Osteocyte (in vitro differentiated cells): ENCODE data around the gene TRPC5OS. TPM values are rescaled to one million over a fixed set of nuclear protein-coding genes. Genes with fewer than 3 reads are reported as not detected.

Experiments used
- DNase-seq: peaks from one replicate; pipeline ENCODE4 v3.0.0; 2021; ENCODE audit warnings: mixed read lengths; ENCODE audit not compliant: unreplicated experiment; ENCODE audit errors: extremely low spot score
- H3K27ac Mint-ChIP-seq: one replicate; pipeline ENCODE4 v1.8.0; 2021; ENCODE audit warnings: mild to moderate bottlenecking, mixed read lengths; ENCODE audit not compliant: unreplicated experiment
- H3K27me3 Mint-ChIP-seq: one replicate; pipeline ENCODE4 v1.8.0; 2021; ENCODE audit warnings: mixed read lengths; ENCODE audit not compliant: unreplicated experiment
- H3K36me3 Mint-ChIP-seq: one replicate; pipeline ENCODE4 v1.8.0; 2021; ENCODE audit warnings: mixed read lengths; ENCODE audit not compliant: unreplicated experiment
- H3K4me1 Mint-ChIP-seq: one replicate; pipeline ENCODE4 v1.8.0; 2021; ENCODE audit warnings: mixed read lengths; ENCODE audit not compliant: unreplicated experiment
- H3K4me3 Mint-ChIP-seq: one replicate; pipeline ENCODE4 v1.8.0; 2021; ENCODE audit warnings: mild to moderate bottlenecking, moderate library complexity, mixed read lengths; ENCODE audit not compliant: unreplicated experiment
- H3K9me3 Mint-ChIP-seq: one replicate; pipeline ENCODE4 v1.8.0; 2021; ENCODE audit warnings: mixed read lengths; ENCODE audit not compliant: unreplicated experiment
- total RNA-seq: library from RNA; stranded (reverse); gene quantifications from 2 replicates; pipeline ENCODE4 v1.2.1, GENCODE V29; 2021
- TF ChIP-seq, protein P1 (sequence below): fragments of 200-600 bp; sonication (generic); IDR thresholded peaks from 2 replicates; pipeline ENCODE4 v1.5.0; 2021; ENCODE audit warnings: antibody characterized with exemption, mild to moderate bottlenecking, moderate library complexity

The TRPC5OS gene
- total RNA-seq, 1 donor from 2014 or later, result not detected

DNA sequence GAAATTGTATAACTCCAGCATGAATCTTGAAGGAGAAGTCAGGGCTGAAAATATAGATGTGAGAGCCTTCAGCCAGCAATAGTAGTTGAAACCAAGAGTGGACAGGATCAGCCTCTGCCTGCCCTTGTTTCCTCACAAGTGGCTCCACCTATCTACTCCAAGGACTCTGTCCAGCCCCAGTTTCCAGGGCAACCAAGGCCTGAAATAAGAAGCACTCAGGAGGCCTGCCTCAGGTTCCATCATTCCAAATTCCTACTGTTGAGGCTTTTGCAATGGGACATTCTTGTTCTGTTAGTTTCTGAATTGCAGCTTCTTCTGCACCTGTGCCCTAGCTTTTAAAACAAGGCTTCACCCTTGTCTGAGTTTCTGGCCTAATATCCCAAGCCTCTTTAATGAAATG lies 41.6 kb downstream of the TRPC5OS start:
- no peak for DNase-seq
- H3K36me3 Mint-ChIP-seq, result no peaks in the 10 kb centered on the region
- H3K4me1 Mint-ChIP-seq, result no peaks in the 10 kb centered on the region
- H3K27ac Mint-ChIP-seq, result no peak overlapping the region
- peaks cover 13% of the 10 kb centered on the region for H3K9me3 Mint-ChIP-seq
- TF ChIP-seq, protein P1, sequence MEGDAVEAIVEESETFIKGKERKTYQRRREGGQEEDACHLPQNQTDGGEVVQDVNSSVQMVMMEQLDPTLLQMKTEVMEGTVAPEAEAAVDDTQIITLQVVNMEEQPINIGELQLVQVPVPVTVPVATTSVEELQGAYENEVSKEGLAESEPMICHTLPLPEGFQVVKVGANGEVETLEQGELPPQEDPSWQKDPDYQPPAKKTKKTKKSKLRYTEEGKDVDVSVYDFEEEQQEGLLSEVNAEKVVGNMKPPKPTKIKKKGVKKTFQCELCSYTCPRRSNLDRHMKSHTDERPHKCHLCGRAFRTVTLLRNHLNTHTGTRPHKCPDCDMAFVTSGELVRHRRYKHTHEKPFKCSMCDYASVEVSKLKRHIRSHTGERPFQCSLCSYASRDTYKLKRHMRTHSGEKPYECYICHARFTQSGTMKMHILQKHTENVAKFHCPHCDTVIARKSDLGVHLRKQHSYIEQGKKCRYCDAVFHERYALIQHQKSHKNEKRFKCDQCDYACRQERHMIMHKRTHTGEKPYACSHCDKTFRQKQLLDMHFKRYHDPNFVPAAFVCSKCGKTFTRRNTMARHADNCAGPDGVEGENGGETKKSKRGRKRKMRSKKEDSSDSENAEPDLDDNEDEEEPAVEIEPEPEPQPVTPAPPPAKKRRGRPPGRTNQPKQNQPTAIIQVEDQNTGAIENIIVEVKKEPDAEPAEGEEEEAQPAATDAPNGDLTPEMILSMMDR, result no peak
- no peaks in the 10 kb centered on the region for H3K27me3 Mint-ChIP-seq
- H3K4me3 Mint-ChIP-seq, result no peak overlapping the region

DNA sequence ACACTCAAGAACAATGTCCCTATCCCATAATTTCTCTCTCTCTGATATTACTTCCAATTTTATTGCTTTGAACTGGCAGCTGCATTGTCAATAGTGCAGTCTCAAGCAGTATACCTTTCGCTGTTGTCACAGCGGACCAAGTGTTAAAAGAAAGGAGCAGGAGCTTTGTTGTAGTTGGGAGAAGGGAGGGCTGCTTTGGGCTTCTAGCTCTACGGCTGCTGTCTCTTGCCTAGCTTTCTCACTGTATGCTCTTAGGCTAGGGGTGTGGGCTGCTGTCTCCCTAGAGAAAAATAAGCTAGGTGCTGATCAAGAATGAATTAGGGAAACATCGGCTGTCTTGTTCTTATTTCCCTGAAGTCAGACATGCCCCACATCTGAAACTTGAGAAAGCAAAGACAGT lies 52.5 kb downstream of the TRPC5OS start:
- no peaks in the 10 kb centered on the region for H3K36me3 Mint-ChIP-seq
- no peak overlapping the region for H3K4me3 Mint-ChIP-seq
- no peaks in the 10 kb centered on the region for H3K4me1 Mint-ChIP-seq
- no peak for DNase-seq
- no peak overlapping the region for H3K27ac Mint-ChIP-seq
- no peaks in the 10 kb centered on the region for H3K9me3 Mint-ChIP-seq
- TF ChIP-seq, protein P1, result no peak
- H3K27me3 Mint-ChIP-seq, result no peaks in the 10 kb centered on the region

Other genes with a start within 250 kb of the TRPC5OS start
- 78.4 and 89.0 TPM in 2 replicates for gene ALG13, start 195.0 kb upstream of the TRPC5OS start, total RNA-seq
- gene TRPC5, start 206.6 kb downstream of the TRPC5OS start, total RNA-seq, result not detected in 2 replicates
- not detected in 2 replicates for gene RTL4, start 206.8 kb downstream of the TRPC5OS start, total RNA-seq